Measurements from ENCODE around the gene HMX1.

The HMX1 gene

DNA sequence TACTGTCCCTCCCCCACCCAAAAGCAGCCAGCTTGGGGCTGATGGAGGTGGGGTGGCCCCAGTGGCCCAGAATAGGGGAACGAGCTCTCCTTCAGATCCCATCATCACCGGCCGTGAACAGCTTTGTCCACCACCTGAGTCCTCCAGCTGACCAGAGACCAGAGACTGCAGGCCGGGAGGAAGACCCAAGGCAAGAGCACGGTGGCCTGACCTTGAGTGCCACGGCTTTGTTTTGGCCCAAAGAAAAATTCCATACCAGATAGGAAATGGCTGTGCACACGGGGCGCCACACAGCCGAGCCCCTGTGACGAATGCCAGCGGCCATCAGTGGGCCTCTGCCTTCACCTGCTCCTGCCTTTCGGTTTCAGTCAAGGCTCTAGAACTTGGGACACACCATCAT, 5.2 kb downstream of the HMX1 start:
- TF ChIP-seq, protein P1, sequence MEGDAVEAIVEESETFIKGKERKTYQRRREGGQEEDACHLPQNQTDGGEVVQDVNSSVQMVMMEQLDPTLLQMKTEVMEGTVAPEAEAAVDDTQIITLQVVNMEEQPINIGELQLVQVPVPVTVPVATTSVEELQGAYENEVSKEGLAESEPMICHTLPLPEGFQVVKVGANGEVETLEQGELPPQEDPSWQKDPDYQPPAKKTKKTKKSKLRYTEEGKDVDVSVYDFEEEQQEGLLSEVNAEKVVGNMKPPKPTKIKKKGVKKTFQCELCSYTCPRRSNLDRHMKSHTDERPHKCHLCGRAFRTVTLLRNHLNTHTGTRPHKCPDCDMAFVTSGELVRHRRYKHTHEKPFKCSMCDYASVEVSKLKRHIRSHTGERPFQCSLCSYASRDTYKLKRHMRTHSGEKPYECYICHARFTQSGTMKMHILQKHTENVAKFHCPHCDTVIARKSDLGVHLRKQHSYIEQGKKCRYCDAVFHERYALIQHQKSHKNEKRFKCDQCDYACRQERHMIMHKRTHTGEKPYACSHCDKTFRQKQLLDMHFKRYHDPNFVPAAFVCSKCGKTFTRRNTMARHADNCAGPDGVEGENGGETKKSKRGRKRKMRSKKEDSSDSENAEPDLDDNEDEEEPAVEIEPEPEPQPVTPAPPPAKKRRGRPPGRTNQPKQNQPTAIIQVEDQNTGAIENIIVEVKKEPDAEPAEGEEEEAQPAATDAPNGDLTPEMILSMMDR (IDR thresholded peaks at IDR 0.05; ENCODE audit: low read depth, low read length), result no peak
- H3K4me3 ChIP-seq (ENCODE audit: low read depth, low read length), result no peak overlapping the region

DNA sequence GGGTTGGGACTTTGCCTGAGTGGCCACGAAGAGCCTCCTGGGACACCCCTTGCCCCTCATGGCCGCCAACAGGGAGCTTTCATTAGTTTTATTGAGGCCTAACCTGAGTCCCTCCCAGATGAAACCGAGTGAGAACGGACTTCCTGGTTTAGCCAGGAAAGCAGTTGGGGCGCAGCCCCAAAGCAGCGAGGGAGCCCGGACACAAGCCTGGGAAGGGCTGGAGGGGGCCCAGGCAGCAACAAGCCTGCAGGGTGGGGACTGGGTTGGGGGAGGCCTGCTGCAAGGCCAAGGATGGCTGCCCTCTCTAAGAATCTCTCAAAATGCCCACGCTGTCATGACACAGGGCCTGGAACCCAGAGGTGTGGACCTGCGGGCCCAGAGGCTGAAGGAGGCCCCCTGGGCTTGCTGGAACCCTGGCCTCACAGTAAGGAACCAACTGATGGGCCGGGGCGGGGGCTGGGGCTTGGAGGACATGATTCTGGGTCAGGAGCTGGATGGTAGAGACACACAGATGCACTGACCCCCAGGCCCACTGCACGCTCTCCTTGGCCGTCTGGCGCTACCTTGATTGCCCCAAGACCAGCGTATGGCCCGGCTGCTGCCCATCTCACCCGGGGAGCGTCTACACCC, 5.8 kb downstream of the HMX1 start:
- TF ChIP-seq, protein P1 (IDR thresholded peaks at IDR 0.05; ENCODE audit: low read depth, low read length), result no peak

DNA sequence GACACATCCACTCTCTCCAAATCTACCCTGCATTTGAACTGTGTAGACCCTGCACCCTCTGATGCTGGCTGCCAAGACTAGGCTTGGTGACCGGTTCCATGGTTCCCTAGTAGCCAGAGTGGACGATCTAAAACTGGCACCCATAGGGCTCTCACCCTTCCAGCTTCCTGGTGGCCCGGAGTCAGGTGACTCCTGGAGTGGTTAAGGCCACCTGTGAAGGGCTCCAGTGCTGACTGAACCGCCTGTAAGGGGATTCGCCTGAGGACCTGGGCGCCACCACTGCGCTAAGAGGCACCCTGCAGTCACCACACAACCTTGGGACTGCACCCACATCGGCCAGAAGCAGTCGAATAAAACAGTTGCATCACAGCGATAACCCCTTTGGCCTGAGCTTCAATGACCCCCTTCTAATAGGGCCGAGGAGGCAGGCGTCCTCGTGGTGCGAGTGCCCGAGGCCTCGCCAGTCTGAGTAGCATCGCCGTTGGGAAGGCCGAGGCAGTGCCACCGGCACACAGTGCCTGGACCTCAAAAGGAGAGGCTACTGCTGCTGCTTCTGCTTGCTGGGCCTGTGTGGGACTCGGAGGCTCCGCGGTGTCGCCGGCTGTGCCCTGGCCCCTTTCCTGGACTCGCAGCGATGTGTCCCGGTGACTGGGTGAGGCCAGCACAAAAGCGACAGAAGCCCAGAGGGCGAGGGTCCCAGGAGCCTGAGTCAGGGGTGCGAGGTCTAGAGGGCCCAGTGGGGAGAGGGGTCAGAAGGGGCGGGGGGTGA, 6.5 kb downstream of the HMX1 start:
- TF ChIP-seq, protein P1 (IDR thresholded peaks at IDR 0.05; ENCODE audit: low read depth, low read length), result no peak
- H3K4me3 ChIP-seq (ENCODE audit: low read depth, low read length), result no peak overlapping the region

More for the DNA sequence above, 5.8 kb downstream of the HMX1 start:
- H3K4me3 ChIP-seq (ENCODE audit: low read depth, low read length), result no peak overlapping the region

DNA sequence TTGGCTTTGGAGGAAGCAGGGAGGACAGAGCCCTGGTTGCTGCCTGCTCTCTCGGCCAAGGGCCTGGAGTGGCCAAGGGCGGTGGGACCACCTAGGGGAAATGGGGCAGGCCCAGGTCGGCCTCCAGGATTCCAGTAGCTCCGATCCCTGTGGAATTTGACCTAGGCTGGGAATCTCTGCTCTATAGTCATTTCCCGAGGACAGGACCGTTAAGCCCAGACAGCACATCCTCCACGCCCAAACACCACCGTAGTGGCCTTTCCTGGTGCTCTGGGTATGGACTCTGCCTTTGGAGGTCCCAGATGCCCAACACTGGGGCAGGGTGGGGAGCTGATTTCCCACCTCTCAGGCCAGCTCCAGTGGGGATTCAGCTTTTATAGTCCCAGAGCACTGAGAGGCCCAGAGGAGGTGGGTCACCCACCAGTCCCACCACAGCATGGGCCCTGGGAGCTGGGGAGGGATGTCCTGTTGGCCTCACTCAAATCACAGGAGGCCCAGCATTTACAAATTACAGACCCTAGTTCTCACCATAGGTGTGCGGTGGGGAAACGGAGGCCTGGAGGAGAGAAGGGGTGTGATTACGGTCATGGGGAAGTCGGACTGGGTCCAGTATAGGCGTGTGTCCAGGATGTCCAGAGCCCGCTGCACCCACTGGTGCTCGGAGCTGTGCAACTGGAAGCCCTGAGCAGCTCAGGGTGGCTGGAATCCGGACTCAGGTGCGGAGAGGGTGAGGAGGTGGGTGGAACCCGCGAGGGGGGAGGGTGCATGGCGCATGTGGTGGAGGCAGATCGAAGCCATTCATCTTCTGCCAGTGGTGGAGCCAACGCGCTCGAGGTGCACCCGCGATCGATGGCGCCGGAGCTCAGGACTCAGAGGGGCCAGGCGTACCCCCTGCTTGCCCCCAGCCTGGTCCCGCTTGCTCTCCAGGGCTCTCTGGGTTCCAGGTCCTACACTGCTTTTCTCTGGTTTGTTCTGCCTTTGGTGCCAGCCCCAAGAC, 7.7 kb downstream of the HMX1 start:
- no peak overlapping the region for H3K4me3 ChIP-seq (ENCODE audit: low read depth, low read length)
- TF ChIP-seq, protein P1 (IDR thresholded peaks at IDR 0.05; ENCODE audit: low read depth, low read length), result no peak

DNA sequence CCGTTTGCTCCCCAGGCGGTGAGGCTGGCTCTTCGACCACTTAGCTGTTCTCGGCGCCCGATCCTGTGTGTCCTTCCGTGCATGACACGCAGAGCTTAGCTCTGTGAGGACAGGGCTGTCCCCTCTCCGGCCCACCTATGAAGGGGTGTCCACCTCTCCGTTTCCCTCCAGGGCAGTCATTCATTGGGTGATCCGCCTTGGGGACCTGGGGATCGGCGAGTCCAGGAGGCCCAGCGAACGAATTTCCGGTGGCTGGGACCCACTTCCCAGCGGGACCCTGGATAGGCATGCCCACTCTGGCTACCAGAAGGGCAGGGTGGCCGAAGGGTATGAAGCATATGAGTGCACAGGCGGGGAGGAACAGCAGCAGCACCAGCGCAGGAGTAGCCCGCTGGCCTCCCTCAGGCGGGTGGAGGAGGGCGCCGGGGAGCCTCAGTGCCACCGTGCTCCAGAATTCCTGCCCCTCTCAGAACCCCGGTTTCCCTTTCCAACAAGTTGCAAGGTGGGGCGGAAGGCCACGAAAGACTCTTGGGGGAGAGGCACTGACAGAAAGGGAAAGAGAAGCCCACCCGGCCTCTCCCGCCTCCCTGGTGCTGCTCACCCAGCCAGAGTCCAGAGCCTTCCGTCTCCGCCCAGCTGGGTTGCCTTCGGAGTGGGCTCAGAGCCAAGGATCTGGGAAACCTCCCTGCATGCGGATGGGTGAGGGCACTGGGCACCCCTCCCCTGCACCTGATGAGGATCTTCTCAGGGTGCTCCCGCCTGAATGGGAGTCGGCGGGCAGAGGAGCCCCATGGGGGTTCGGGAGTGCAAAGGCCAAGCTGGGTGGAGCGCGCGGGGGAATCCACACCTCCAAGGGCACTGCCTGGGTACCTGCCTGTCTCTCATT, 8.6 kb downstream of the HMX1 start:
- no peak overlapping the region for H3K4me3 ChIP-seq (ENCODE audit: low read depth, low read length)

DNA sequence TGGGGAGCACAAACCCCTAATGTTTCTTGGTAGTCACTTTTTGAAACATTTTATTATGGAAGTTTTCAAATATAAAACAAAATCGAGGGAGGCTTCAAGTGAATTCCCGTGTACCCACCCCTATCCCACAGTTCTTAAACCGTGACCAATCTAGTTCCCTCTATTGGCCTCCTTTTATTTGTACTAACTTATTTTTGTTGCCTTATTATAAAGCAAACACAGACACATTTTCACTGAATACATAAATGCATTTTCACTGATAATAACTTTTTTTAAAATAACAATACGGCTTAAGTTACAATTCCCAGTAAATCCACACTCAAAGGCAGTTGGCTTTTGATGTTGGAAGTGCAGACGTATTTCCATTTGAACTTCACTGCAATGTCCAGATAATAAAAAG, 9.3 kb downstream of the HMX1 start:
- TF ChIP-seq, protein P1 (IDR thresholded peaks at IDR 0.05; ENCODE audit: low read depth, low read length), result no peak
- H3K4me3 ChIP-seq (ENCODE audit: low read depth, low read length), result no peak overlapping the region

More for the DNA sequence above, 8.6 kb downstream of the HMX1 start:
- TF ChIP-seq, protein P1 (IDR thresholded peaks at IDR 0.05; ENCODE audit: low read depth, low read length), result no peak
